Gastroesophageal sphincter (tissue), 3 donors: ENCODE measurements around the gene NPL.

ENCODE experiments used
- POLR2AphosphoS5 ChIP-seq: sonication (generic); formaldehyde crosslinking; IDR thresholded peaks from one replicate; pipeline ENCODE4 v1.6.1; 2017; ENCODE audit warnings: antibody characterized with exemption
- TF ChIP-seq, protein P1 (sequence below), 4 experiments: fragments of 200-600 bp in 2 of 4; fragments of 450-650 bp in 2 of 4; sonication (generic) in 1 of 4; IDR thresholded peaks; one replicate each; pipeline ENCODE4 v1.5.1; 2017 to 2019; ENCODE audit warnings: antibody characterized with exemption in 4 of 4, mild to moderate bottlenecking in 2 of 4, moderate library complexity in 2 of 4

DNA sequence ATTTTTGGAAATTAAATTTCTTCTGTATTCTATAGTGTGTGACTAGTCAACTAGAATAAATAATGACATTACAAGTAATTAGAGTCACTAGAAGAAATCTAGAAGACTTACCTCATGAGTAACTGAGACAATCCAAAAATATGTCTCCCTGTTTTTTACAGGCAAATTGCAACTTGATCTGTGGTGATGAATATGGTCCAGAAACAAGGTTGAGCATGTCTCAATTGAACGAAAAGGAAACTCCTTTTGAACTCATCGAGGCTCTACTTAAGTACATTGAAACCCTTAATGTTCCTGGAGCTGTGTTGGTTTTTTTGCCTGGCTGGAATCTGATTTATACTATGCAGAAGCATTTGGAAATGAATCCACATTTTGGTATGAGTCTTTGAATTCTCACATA is 86.3 kb downstream of the NPL start:
- TF ChIP-seq POLR2AphosphoS5 = no peak
- TF ChIP-seq, protein P1, sequence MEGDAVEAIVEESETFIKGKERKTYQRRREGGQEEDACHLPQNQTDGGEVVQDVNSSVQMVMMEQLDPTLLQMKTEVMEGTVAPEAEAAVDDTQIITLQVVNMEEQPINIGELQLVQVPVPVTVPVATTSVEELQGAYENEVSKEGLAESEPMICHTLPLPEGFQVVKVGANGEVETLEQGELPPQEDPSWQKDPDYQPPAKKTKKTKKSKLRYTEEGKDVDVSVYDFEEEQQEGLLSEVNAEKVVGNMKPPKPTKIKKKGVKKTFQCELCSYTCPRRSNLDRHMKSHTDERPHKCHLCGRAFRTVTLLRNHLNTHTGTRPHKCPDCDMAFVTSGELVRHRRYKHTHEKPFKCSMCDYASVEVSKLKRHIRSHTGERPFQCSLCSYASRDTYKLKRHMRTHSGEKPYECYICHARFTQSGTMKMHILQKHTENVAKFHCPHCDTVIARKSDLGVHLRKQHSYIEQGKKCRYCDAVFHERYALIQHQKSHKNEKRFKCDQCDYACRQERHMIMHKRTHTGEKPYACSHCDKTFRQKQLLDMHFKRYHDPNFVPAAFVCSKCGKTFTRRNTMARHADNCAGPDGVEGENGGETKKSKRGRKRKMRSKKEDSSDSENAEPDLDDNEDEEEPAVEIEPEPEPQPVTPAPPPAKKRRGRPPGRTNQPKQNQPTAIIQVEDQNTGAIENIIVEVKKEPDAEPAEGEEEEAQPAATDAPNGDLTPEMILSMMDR (IDR thresholded peaks at IDR 0.05) = no peak
